Aorta (tissue), 5 donors: ENCODE results near the gene SYT1. TPM values are rescaled to one million over a fixed set of nuclear protein-coding genes. Genes with fewer than 3 reads are reported as not detected.

Experiments used
- ATAC-seq: fragments of 200-7000 bp; cut with Tn5 transposase; one replicate; pipeline ENCODE4 v1.9.1; 2022; ENCODE audit warnings: moderate library complexity; ENCODE audit not compliant: low FRiP score
- DNase-seq, 2 donors: peaks; one replicate each; pipeline ENCODE4 v3.0.0-alpha.2; 2020
- H3K27ac ChIP-seq, 2 donors: one replicate each; pipeline ENCODE4 v1.5.1; 2013; ENCODE audit warnings: low read length in 2 of 2, mild to moderate bottlenecking in 2 of 2, moderate library complexity in 2 of 2, control low read depth in 1 of 2, inconsistent platforms in 1 of 2, low read depth in 1 of 2
- H3K27me3 ChIP-seq, 2 donors: one replicate each; pipeline ENCODE4 v1.6.1; 2013; ENCODE audit warnings: control low read depth in 1 of 2, low read length in 1 of 2, mild to moderate bottlenecking in 1 of 2, moderate library complexity in 1 of 2; ENCODE audit not compliant: insufficient read depth in 2 of 2, control insufficient read depth in 1 of 2
- H3K36me3 ChIP-seq, 2 donors: one replicate each; pipeline ENCODE4 v1.6.1; 2013; ENCODE audit warnings: control low read depth in 1 of 2, low read length in 1 of 2, mild to moderate bottlenecking in 1 of 2; ENCODE audit not compliant: insufficient read depth in 2 of 2, control insufficient read depth in 1 of 2
- H3K4me1 ChIP-seq, 2 donors: one replicate each; pipeline ENCODE4 v1.6.1; 2013; ENCODE audit warnings: low read length in 2 of 2, control low read depth in 1 of 2, mild to moderate bottlenecking in 1 of 2, moderate library complexity in 1 of 2; ENCODE audit not compliant: insufficient read depth in 2 of 2, control insufficient read depth in 1 of 2
- H3K4me3 ChIP-seq, 2 donors: one replicate each; pipeline ENCODE4 v1.5.1; 2013; ENCODE audit warnings: low read length in 2 of 2, control low read depth in 1 of 2, mild to moderate bottlenecking in 1 of 2
- H3K9me3 ChIP-seq: one replicate; pipeline ENCODE4 v1.6.1; 2013; ENCODE audit warnings: mild to moderate bottlenecking, low read length; ENCODE audit not compliant: control insufficient read depth
- WGBS, 2 donors: extraction: QIAGEN DNeasy Blood & Tissue Kit; methylation state at CpG; one replicate each; pipeline ENCODE4 v1.1.7; 2013; 5-methylcytosine and 5-hydroxymethylcytosine counted together
- intact Hi-C, 2 donors: fragments of 100-400 bp; cut with DNase I; formaldehyde crosslinking; loops; one replicate each; pipeline versions ENCODE4 v1.14.2 to v1.15.0; 2022
- polyA plus RNA-seq, 2 donors: library from polyadenylated mRNA; stranded (reverse); fragments of 200-250 nt; gene quantifications; one replicate each; pipeline ENCODE4 v1.2.3, GENCODE V29; 2013
- total RNA-seq, 2 donors: library from RNA; stranded (reverse); fragmentation: NEBNext Ultra II Directional; extraction: Animal tissue kit (Norgen Biotek cat#: 25700); gene quantifications; one replicate each; pipeline ENCODE4 v1.2.1, GENCODE V29; 2021
- donor health status: healthy with polysubstance abuse.
- donor health status: Bipolar disorder and iron deficiency.
- donor health status: DM: no; HTN: no; CAD: no.
- donor health status: DM: no; HTN: no; CAD: no.
- donor health status: DM: yes; HTN: yes; CAD: no.

Gene SYT1
- total and polyA plus RNA-seq, 4 donors: 0.05 to 1.8 (median 1.5) TPM; not detected in 1

- ATAC-seq: no peak
- intact Hi-C loops: no loop called here
Measured at GRCh38 chr12:78881685-78882084, 17.1 kb downstream of the SYT1 start.

GRCh38 chr12:78885466-78885865, 20.9 kb downstream of the SYT1 start:
- DNase-seq (no peak), ATAC-seq (no peak)
- Histone ChIP-seq H3K4me3 (no peak overlapping the region), H3K36me3 (no peaks in the 10 kb centered on the region), H3K9me3 (no peaks in the 10 kb centered on the region), H3K27me3 (no peaks in the 10 kb centered on the region), H3K4me1 (no peaks in the 10 kb centered on the region), H3K27ac (no peak overlapping the region)
- WGBS, 2 donors: 41 to 42% methylated on average over 2 of the region's 2 CpGs
- intact Hi-C loops: no loop called here

More at GRCh38 chr12:78881685-78882084, 17.1 kb downstream of the SYT1 start:
- Histone ChIP-seq H3K9me3 (no peaks in the 10 kb centered on the region), H3K27ac (no peak overlapping the region), H3K4me1 (no peaks in the 10 kb centered on the region), H3K27me3 (no peaks in the 10 kb centered on the region), H3K36me3 (no peaks in the 10 kb centered on the region), H3K4me3 (no peak overlapping the region)
- no peak for DNase-seq
- WGBS, 2 donors: 78 to 87% methylated on average over 2 of the region's 2 CpGs

GRCh38 chr12:78886719-78887407, 22.3 kb downstream of the SYT1 start:
- Histone ChIP-seq H3K4me1 (no peaks in the 10 kb centered on the region), H3K4me3 (no peak overlapping the region), H3K9me3 (no peaks in the 10 kb centered on the region), H3K27me3 (no peaks in the 10 kb centered on the region), H3K27ac (no peak overlapping the region), H3K36me3 (no peaks in the 10 kb centered on the region)
- intact Hi-C loops: no loop called here
- ATAC-seq (no peak), DNase-seq (no peak)
- 50 to 58% methylated on average over 7 of the region's 7 CpGs for WGBS, 2 donors

- no peaks in the 10 kb centered on the region for H3K4me1 ChIP-seq
- 82 to 87% methylated on average over 3 of the region's 3 CpGs for WGBS, 2 donors
- H3K9me3 ChIP-seq: no peaks in the 10 kb centered on the region
- intact Hi-C loops: no loop called here
- DNase-seq: no peak
- no peaks in the 10 kb centered on the region for H3K27me3 ChIP-seq
- ATAC-seq: no peak
- H3K36me3 ChIP-seq: no peaks in the 10 kb centered on the region
- no peak overlapping the region for H3K4me3 ChIP-seq
- no peak overlapping the region for H3K27ac ChIP-seq
Measured at GRCh38 chr12:78887444-78887843, 22.9 kb downstream of the SYT1 start.

- Histone ChIP-seq H3K36me3 (no peaks in the 10 kb centered on the region), H3K4me1 (no peaks in the 10 kb centered on the region), H3K27me3 (no peaks in the 10 kb centered on the region), H3K27ac (no peak overlapping the region), H3K4me3 (no peak overlapping the region), H3K9me3 (no peaks in the 10 kb centered on the region)
- intact Hi-C loops: no loop called here
- WGBS, 2 donors: 53 to 60% methylated on average over 3 of the region's 3 CpGs
- no peak for ATAC-seq
- no peak for DNase-seq
Measured at GRCh38 chr12:78888568-78888967, 24.0 kb downstream of the SYT1 start.

GRCh38 chr12:78891646-78892353, 27.2 kb downstream of the SYT1 start:
- 32 to 33% methylated on average over 1 of the region's 1 CpG for WGBS, 2 donors
- Histone ChIP-seq H3K4me1 (no peaks in the 10 kb centered on the region), H3K27ac (no peak overlapping the region), H3K36me3 (no peaks in the 10 kb centered on the region), H3K9me3 (no peaks in the 10 kb centered on the region), H3K4me3 (no peak overlapping the region), H3K27me3 (no peaks in the 10 kb centered on the region)
- DNase-seq (no peak), ATAC-seq (no peak)
- intact Hi-C loops: no loop called here

DNA sequence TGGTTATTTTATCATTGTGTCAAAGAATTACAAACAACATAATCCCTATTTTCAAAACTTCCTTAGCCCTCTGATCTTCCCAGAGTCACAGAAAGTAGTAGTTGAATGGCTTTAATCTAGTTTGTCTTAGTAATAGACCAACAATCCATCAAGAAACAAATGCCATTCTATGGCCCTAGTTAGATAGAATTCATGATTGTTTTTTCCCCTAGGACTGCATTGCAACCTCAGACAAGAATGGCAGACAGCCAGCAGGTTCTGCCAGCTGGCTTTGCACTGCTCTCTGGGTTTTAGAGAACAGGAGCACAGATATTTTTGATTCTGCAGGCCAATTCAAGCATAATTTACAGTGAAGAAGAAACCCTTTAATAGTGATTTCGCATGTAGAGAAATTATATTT, 33.8 kb downstream of the SYT1 start:
- H3K4me1 ChIP-seq: no peaks in the 10 kb centered on the region
- intact Hi-C loops: no loop called here
- WGBS, 2 donors: 59 to 70% methylated on average over 1 of the region's 1 CpG
- no peak overlapping the region for H3K27ac ChIP-seq
- no peak for ATAC-seq
- no peaks in the 10 kb centered on the region for H3K27me3 ChIP-seq
- peak in 1 of 2 donors; percentile 20 for DNase-seq
- H3K36me3 ChIP-seq: no peaks in the 10 kb centered on the region
- no peaks in the 10 kb centered on the region for H3K9me3 ChIP-seq
- H3K4me3 ChIP-seq: no peak overlapping the region

DNA sequence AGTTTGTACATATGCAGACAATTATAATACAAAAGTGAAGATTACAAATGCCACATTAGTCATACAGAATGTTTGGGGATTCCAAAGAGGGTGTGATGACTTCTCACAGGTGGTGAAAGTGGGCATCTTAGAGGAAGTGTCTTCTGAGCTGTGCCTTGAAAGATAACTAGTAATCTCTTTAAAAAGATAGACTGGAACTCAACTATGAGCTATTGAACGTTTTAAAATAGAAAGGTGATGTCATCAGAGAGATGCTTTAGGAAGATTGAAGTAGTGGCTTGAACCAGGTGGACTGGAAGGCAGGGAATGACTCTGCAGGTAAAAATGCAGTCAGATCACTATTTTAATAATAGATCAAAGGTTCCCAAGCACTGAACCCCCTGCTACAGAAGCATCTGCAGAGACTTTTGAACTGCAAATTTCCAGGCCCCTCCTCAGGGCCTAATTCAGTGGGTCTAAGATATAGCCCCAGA, 50.3 kb downstream of the SYT1 start:
- Histone ChIP-seq H3K36me3 (no peaks in the 10 kb centered on the region), H3K9me3 (no peaks in the 10 kb centered on the region), H3K27me3 (no peaks in the 10 kb centered on the region), H3K4me1 (no peaks in the 10 kb centered on the region), H3K4me3 (no peak overlapping the region), H3K27ac (no peak overlapping the region)
- intact Hi-C loops: no loop called here
- ATAC-seq (no peak), DNase-seq (no peak)
- 4 to 12% methylated on average over 1 of the region's 1 CpG for WGBS, 2 donors
